Right lobe of liver (tissue), 6 donors: Measurements from ENCODE around the gene CCDC181. TPM values are rescaled to one million over a fixed set of nuclear protein-coding genes. Genes with fewer than 3 reads are reported as not detected.

Experiments
- ATAC-seq, 4 donors: fragments of 200-7000 bp; cut with Tn5 transposase; one replicate each; pipeline ENCODE4 v1.9.1; 2020; ENCODE audit warnings: mild to moderate bottlenecking in 4 of 4, moderate library complexity in 4 of 4
- DNase-seq, 3 donors: peaks; one replicate each; pipeline ENCODE4 v3.0.0-alpha.2; 2020
- H3K27ac ChIP-seq, 3 donors: fragments of 200-600 bp; one replicate each; pipeline ENCODE4 v1.8.0; 2022
- H3K27me3 ChIP-seq, 2 donors: fragments of 200-600 bp; one replicate each; pipeline ENCODE4 v1.8.0; 2022
- H3K36me3 ChIP-seq, 4 donors: fragments of 200-600 bp; sonication (generic) in 1 of 4; one replicate each; pipeline versions ENCODE4 v1.5.1 to v1.8.0; 2017 to 2022; ENCODE audit warnings: control low read depth in 1 of 4
- H3K4me1 ChIP-seq, 4 donors: fragments of 200-600 bp; sonication (generic) in 1 of 4; one replicate each; pipeline versions ENCODE4 v1.5.1 to v1.8.0; 2017 to 2022; ENCODE audit warnings: control low read depth in 1 of 4
- H3K4me3 ChIP-seq, 3 donors: fragments of 200-600 bp; one replicate each; pipeline ENCODE4 v1.8.0; 2022
- H3K9me3 ChIP-seq, 4 donors: fragments of 200-600 bp; sonication (generic) in 1 of 4; one replicate each; pipeline versions ENCODE4 v1.5.1 to v1.8.0; 2017 to 2022; ENCODE audit warnings: control low read depth in 1 of 4
- POLR2A ChIP-seq: fragments of 450-650 bp; IDR thresholded peaks from one replicate; pipeline ENCODE4 v1.6.1; 2017; ENCODE audit warnings: antibody characterized with exemption, mild to moderate bottlenecking
- WGBS: methylation state at CpG from one replicate; pipeline ENCODE4 v1.1.6; 2018; ENCODE audit warnings: low coverage, low lambda C conversion rate; ENCODE audit not compliant: insufficient coverage; ENCODE audit errors: missing lambda C conversion rate; 5-methylcytosine and 5-hydroxymethylcytosine counted together
- intact Hi-C, 2 donors: fragments of 100-400 bp; cut with DNase I; formaldehyde crosslinking; loops; one replicate each; pipeline versions ENCODE4 v1.11.2 to v1.14.1; 2022
- long read RNA-seq: library from polyadenylated mRNA; unstranded; transcript quantifications from one replicate; pipeline ENCODE4 v2.0.0, GENCODE V29; 2019
- total RNA-seq, 6 experiments: library from RNA; depleted of rRNA in 2 of 6; stranded (reverse); fragments of >200 nt in 2 of 6; fragmentation: NEBNext Ultra II Directional in 3 of 6; extraction: Animal tissue kit (Norgen Biotek cat#: 25700) in 3 of 6; gene quantifications; one replicate each; pipeline versions ENCODE4 v1.1.0 to v1.2.4, GENCODE V29; 2016 to 2023
- TF ChIP-seq, protein P1 (sequence below), 4 donors: fragments of 200-600 bp in 3 of 4; fragments of 450-650 bp in 1 of 4; IDR thresholded peaks; one replicate each; pipeline versions ENCODE4 v1.5.1 to v1.8.0; 2016 to 2022; ENCODE audit warnings: antibody characterized with exemption in 4 of 4, mild to moderate bottlenecking in 2 of 4
- donor health status: DM: no; HTN: yes; CAD: no.
- donor health status: DM: no; HTN: no; CAD: no.
- donor health status: DM: no; HTN: no; CAD: no.
- donor health status: DM: no; HTN: yes; CAD: no.
- donor health status: DM: no; HTN: yes; CAD: no.

The CCDC181 gene
- total RNA-seq, result under 1 TPM in 1 of 6 experiments, not detected in 5; 0.15 TPM
- long read RNA-seq, result 0 reads

- Histone ChIP-seq H3K27me3 (no peaks in the 10 kb centered on the region), H3K36me3 (no peaks in the 10 kb centered on the region), H3K4me1 (no peaks in the 10 kb centered on the region), H3K4me3 (peak within 1 kb of the TSS; percentile 13 to 40 (median 29)), H3K27ac (no peak within 1 kb of the TSS), H3K9me3 (no peaks in the 10 kb centered on the region)
- ATAC-seq, result peak; percentile 23 to 66 (median 44)
- DNase-seq, result peak in 2 of 3 donors; percentile 22 to 46
- intact Hi-C loops, result no loop called here
- TF ChIP-seq, protein P1, sequence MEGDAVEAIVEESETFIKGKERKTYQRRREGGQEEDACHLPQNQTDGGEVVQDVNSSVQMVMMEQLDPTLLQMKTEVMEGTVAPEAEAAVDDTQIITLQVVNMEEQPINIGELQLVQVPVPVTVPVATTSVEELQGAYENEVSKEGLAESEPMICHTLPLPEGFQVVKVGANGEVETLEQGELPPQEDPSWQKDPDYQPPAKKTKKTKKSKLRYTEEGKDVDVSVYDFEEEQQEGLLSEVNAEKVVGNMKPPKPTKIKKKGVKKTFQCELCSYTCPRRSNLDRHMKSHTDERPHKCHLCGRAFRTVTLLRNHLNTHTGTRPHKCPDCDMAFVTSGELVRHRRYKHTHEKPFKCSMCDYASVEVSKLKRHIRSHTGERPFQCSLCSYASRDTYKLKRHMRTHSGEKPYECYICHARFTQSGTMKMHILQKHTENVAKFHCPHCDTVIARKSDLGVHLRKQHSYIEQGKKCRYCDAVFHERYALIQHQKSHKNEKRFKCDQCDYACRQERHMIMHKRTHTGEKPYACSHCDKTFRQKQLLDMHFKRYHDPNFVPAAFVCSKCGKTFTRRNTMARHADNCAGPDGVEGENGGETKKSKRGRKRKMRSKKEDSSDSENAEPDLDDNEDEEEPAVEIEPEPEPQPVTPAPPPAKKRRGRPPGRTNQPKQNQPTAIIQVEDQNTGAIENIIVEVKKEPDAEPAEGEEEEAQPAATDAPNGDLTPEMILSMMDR (IDR thresholded peaks at IDR 0.05), result no peak
- no peak for TF ChIP-seq POLR2A
- 5% methylated on average over 25 of the region's 29 CpGs for WGBS
Measured at GRCh38 chr1:169427081-169427641, at the start of gene CCDC181. CCDC181 (minus strand) TSS chr1:169427474; CDS start chr1:169424927, 2,547 bp downstream.

- Histone ChIP-seq H3K27ac (no peak overlapping the region), H3K27me3 (no peaks in the 10 kb centered on the region), H3K4me1 (peaks cover 0 to 18% (median 6%) of the 10 kb centered on the region in 4 donors), H3K36me3 (peaks cover 0 to 23% (median 6%) of the 10 kb centered on the region in 4 donors), H3K4me3 (no peak overlapping the region), H3K9me3 (no peaks in the 10 kb centered on the region)
- TF ChIP-seq, protein P1 (IDR thresholded peaks at IDR 0.05), result no peak
- TF ChIP-seq POLR2A, result no peak
- WGBS, result 94% methylated on average over 3 of the region's 3 CpGs
- ATAC-seq, result no peak
- DNase-seq, result no peak
- intact Hi-C loops, result loop anchor here in 1 of 2 donors (10.0 kb wide), 1 partner anchor 69 kb away; no protein-coding TSS in a partner anchor
Measured at GRCh38 chr1:169475806-169476387, 48.6 kb upstream of the CCDC181 start.

- Histone ChIP-seq H3K9me3 (no peaks in the 10 kb centered on the region), H3K36me3 (peaks cover 0 to 23% (median 6%) of the 10 kb centered on the region in 4 donors), H3K4me3 (no peak overlapping the region), H3K4me1 (peaks cover 0 to 5% (median under 1%) of the 10 kb centered on the region in 4 donors), H3K27me3 (no peaks in the 10 kb centered on the region), H3K27ac (no peak overlapping the region)
- 100% methylated on average over 1 of the region's 1 CpG for WGBS
- no peak for TF ChIP-seq POLR2A
- TF ChIP-seq, protein P1 (IDR thresholded peaks at IDR 0.05), result no peak
- DNase-seq, result no peak
- ATAC-seq, result no peak
- intact Hi-C loops, result loop anchor here in 1 of 2 donors (10.0 kb wide), 1 partner anchor 70 kb away; no protein-coding TSS in a partner anchor
Measured at GRCh38 chr1:169474302-169474995, 47.2 kb upstream of the CCDC181 start.

DNA sequence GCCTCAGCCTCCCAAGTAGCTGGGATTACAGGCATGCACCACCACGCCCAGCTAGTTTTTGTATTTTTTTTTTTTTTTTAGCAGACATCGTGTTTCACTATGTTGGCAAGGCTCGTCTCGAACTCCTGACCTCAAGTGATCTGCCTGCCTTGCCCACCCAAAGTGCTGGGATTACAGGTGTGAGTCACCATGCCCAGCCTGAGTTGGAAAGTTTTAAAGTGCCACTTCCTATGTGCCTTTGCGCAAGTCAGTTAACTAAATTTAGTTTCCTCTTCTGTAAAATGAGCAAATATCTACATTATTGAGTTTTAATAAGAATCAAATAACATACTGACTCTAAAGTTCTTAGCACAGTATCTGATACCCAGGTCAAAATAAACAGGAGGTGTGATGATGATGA, 46.1 kb upstream of the CCDC181 start:
- DNase-seq, result no peak
- Histone ChIP-seq H3K4me1 (no peaks in the 10 kb centered on the region), H3K36me3 (peaks cover 0 to 23% (median 6%) of the 10 kb centered on the region in 4 donors), H3K4me3 (no peak overlapping the region), H3K27me3 (no peaks in the 10 kb centered on the region), H3K27ac (no peak overlapping the region), H3K9me3 (no peaks in the 10 kb centered on the region)
- TF ChIP-seq POLR2A, result no peak
- TF ChIP-seq, protein P1 (IDR thresholded peaks at IDR 0.05), result no peak
- no peak for ATAC-seq
- WGBS, result 94% methylated on average over 5 of the region's 5 CpGs
- intact Hi-C loops, result loop anchor here in 1 of 2 donors (10.0 kb wide), 1 partner anchor 71 kb away; no protein-coding TSS in a partner anchor
